ENCODE measurements around the gene GDPGP1.

DNA sequence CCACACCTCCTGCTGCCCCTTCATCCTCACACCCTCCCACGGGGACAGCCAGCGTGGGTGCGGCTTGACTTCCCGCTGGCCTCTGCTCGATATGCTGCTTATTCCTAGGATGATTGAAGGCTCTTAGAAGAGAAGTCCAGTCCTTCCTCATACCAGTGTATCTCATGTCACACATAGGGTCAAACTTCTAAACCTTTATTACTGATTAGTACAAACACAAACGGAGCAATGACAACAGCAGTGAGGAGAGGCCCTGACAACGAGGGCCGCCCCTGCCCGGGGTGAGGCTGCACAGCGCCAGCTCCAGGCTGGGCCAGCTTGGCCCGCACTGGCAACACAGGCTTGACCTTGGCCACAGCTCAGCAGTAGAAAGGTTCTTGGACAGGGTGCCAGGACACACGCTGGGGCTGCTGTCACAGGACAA, 3.9 kb upstream of the GDPGP1 start:
- no peak for TF ChIP-seq MYC (IDR thresholded peaks at IDR 0.05; ENCODE audit: insufficient read depth, insufficient read length, insufficient replicate concordance, low read length, severe bottlenecking)
- TF ChIP-seq, protein P1, sequence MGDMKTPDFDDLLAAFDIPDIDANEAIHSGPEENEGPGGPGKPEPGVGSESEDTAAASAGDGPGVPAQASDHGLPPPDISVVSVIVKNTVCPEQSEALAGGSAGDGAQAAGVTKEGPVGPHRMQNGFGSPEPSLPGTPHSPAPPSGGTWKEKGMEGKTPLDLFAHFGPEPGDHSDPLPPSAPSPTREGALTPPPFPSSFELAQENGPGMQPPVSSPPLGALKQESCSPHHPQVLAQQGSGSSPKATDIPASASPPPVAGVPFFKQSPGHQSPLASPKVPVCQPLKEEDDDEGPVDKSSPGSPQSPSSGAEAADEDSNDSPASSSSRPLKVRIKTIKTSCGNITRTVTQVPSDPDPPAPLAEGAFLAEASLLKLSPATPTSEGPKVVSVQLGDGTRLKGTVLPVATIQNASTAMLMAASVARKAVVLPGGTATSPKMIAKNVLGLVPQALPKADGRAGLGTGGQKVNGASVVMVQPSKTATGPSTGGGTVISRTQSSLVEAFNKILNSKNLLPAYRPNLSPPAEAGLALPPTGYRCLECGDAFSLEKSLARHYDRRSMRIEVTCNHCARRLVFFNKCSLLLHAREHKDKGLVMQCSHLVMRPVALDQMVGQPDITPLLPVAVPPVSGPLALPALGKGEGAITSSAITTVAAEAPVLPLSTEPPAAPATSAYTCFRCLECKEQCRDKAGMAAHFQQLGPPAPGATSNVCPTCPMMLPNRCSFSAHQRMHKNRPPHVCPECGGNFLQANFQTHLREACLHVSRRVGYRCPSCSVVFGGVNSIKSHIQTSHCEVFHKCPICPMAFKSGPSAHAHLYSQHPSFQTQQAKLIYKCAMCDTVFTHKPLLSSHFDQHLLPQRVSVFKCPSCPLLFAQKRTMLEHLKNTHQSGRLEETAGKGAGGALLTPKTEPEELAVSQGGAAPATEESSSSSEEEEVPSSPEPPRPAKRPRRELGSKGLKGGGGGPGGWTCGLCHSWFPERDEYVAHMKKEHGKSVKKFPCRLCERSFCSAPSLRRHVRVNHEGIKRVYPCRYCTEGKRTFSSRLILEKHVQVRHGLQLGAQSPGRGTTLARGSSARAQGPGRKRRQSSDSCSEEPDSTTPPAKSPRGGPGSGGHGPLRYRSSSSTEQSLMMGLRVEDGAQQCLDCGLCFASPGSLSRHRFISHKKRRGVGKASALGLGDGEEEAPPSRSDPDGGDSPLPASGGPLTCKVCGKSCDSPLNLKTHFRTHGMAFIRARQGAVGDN (IDR thresholded peaks at IDR 0.05), result no peak
- TF ChIP-seq EP300 (IDR thresholded peaks at IDR 0.05; ENCODE audit: borderline replicate concordance in 1 of 2, control insufficient read depth in 1 of 2, low read depth in 2 of 2, low read length in 2 of 2), result no peak
- TF ChIP-seq, protein P2, sequence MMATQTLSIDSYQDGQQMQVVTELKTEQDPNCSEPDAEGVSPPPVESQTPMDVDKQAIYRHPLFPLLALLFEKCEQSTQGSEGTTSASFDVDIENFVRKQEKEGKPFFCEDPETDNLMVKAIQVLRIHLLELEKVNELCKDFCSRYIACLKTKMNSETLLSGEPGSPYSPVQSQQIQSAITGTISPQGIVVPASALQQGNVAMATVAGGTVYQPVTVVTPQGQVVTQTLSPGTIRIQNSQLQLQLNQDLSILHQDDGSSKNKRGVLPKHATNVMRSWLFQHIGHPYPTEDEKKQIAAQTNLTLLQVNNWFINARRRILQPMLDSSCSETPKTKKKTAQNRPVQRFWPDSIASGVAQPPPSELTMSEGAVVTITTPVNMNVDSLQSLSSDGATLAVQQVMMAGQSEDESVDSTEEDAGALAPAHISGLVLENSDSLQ (IDR thresholded peaks at IDR 0.05), result no peak
- peak; percentile 31; the same call in 1 of the 2 replicates for TF ChIP-seq POLR2A (IDR thresholded peaks at IDR 0.05; ENCODE audit: low read depth, low read length)
- no peak for TF ChIP-seq CBFB (IDR thresholded peaks at IDR 0.05; ENCODE audit: low read depth)
